BE2C (cell line): Measurements from ENCODE around the gene PDLIM7.

Source experiments
- DNase-seq: peaks from one replicate; pipeline ENCODE4 v3.0.0-alpha.2; 2020
- H3K27me3 ChIP-seq: fragments of 250-450 bp; sonication (Bioruptor Pico); 2 replicates; pipeline ENCODE4 v1.5.1; 2020; ENCODE audit warnings: mild to moderate bottlenecking
- H3K36me3 ChIP-seq: fragments of 250-450 bp; sonication (Bioruptor Pico); 2 replicates; pipeline ENCODE4 v1.5.1; 2020; ENCODE audit warnings: mild to moderate bottlenecking
- H3K4me1 ChIP-seq: fragments of 250-450 bp; sonication (Bioruptor Pico); 2 replicates; pipeline ENCODE4 v1.5.1; 2020
- H3K4me3 ChIP-seq: 2 replicates; pipeline ENCODE4 v1.5.1; 2011; ENCODE audit warnings: low read depth, low read length
- H3K9me3 ChIP-seq: fragments of 250-450 bp; sonication (Bioruptor Pico); 2 replicates; pipeline ENCODE4 v1.5.1; 2020
- CTCF ChIP-seq: IDR thresholded peaks from 2 replicates; pipeline ENCODE4 v1.5.1; 2012; ENCODE audit warnings: mild to moderate bottlenecking, low read depth, low read length

Gene PDLIM7

DNA sequence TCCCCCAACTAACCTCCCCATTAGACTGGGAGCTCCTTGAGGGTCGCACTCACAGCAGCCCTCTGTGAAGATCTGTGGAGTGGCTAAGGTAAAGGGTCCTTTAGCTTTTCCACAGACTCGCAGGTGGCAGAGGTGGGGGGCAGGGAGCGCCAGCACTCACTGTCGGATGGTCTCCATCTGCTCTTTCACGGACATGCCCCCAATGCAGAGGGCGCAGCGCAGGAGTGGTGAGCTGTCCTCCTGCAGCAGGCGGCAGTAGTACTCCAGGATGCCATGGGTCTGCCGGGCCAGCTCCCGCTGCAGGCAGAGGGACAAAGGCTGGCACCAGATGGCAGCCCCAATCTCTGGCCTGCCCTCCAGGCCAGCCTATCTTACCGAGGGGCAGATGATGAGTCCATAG, 17.1 kb upstream of the PDLIM7 start:
- H3K4me3 ChIP-seq: no peak overlapping the region
- TF ChIP-seq CTCF: no peak
- H3K4me1 ChIP-seq: peaks cover 5% of the 10 kb centered on the region
- no peaks in the 10 kb centered on the region for H3K27me3 ChIP-seq
- no peak for DNase-seq
- H3K9me3 ChIP-seq: no peaks in the 10 kb centered on the region
- peaks cover 61% of the 10 kb centered on the region for H3K36me3 ChIP-seq

DNA sequence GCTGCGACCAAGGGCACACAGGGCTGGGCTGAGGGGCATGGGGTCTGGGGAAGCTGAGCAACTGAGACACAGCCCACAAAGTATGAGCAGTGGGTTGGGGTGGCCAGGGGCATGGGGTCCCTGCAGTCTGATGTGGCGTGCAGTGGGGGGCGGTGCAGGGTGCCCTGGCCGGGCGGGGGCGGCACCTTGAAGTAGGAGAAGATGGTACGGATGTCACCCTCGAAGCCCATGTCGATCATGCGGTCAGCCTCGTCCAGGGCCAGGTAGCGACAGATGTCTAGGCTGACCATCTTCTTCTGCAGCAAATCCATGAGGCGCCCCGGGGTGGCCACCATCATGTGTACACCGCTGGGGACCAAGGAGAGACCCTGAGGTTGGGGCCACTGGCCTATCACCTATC, 16.1 kb upstream of the PDLIM7 start:
- Histone ChIP-seq H3K4me1 (peaks cover 5% of the 10 kb centered on the region), H3K36me3 (peaks cover 61% of the 10 kb centered on the region), H3K27me3 (no peaks in the 10 kb centered on the region), H3K4me3 (no peak overlapping the region), H3K9me3 (no peaks in the 10 kb centered on the region)
- DNase-seq: no peak
- no peak for TF ChIP-seq CTCF

DNA sequence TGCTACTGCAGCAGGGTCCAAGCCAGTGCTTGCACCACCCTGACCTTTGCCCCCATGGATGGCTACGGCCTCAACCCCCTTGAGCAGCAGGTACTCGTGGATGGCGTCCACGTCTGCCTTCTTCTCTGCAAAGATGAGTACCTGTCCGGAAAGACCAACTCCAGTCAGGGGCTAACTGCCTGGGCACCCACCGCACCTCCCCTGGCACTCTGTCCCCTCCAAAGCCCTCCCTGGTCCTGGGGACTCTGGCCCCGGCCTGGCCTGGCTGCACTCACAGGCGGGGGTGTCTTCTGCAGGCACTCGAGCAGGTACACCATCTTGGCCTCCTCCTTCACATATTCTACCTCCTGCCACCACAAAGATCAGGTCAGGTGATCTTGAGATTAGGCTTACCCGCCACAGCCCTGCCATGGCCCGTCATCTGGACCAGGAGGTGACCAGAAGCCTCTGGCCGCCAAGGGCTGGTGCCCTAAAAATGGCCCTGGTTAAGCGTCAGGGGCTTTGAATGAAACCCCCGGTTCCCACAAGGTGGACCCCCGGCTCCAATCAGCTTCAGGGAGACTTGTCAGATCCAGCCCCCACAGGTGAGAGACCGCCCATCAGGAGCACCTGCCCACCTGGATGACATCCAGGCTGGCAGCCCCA, 15.5 kb upstream of the PDLIM7 start:
- H3K36me3 ChIP-seq: peaks cover 61% of the 10 kb centered on the region
- no peak for TF ChIP-seq CTCF
- no peaks in the 10 kb centered on the region for H3K27me3 ChIP-seq
- peaks cover 5% of the 10 kb centered on the region for H3K4me1 ChIP-seq
- no peaks in the 10 kb centered on the region for H3K9me3 ChIP-seq
- no peak for DNase-seq
- no peak overlapping the region for H3K4me3 ChIP-seq

DNA sequence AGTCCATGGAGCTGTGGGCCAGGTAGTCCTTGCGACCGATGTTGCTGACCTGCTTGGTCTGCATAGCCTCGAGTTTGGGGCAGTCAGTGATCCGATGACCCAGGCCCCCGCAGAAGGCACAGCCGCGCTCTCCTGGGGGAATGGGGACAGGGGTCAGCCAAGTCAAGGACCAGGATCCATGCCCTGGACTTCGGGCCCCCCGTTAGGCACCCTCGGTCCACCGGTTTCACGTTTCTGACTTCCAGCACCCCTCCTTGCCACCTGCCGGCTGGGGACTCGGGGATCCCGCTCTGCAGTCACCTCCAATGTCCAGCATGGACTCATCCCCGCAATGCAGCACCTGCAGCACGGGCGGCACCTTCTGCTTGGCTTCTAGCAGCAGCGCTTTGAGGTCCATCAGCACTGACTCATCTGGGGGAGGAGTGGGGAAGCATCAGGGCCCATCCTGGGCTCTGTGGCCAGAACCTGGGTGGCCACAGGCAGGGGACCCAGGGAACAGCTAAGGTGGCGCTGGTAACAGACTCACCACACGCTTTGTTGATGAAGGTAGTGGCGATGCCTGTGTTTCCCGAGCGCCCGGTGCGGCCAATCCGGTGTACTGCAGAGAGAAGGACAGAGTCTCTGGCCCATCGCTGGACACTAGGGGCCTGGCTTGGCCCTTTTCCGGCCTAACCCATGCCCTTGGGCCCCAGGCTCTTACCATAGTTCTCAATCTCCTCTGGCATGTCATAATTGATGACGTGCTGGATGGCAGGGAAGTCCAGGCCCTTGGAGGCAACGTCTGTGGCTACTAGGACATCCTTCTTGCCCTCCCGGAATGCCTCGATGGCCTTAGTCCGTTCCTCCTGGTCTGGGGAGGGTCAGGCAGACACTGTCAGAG, 14.6 kb upstream of the PDLIM7 start:
- H3K4me3 ChIP-seq: no peak overlapping the region
- peaks cover 61% of the 10 kb centered on the region for H3K36me3 ChIP-seq
- DNase-seq: no peak
- H3K4me1 ChIP-seq: peaks cover 5% of the 10 kb centered on the region
- no peak for TF ChIP-seq CTCF
- no peaks in the 10 kb centered on the region for H3K9me3 ChIP-seq
- H3K27me3 ChIP-seq: no peaks in the 10 kb centered on the region

DNA sequence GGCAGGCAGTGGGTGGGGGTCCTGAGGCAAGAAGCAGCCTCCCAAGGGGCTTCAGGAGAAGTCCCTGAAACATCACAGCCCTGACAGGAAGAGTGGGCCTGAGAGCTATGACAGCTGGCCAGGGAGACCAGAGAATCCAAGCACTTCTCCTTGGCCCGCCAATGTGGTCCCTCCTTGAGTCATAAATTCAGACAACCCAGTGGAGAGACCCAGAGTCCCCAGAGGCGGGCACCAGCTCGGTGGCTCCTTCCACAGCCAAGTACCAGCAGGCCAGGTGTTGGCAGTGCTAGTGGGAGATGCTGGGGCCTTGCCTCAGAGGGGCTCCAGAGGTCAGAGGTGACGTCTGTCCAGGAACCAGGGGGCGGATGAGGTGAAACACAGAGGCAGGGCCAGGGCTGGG, 13.8 kb upstream of the PDLIM7 start:
- H3K9me3 ChIP-seq: no peaks in the 10 kb centered on the region
- H3K27me3 ChIP-seq: no peaks in the 10 kb centered on the region
- peaks cover 5% of the 10 kb centered on the region for H3K4me1 ChIP-seq
- H3K4me3 ChIP-seq: no peak overlapping the region
- no peak for TF ChIP-seq CTCF
- no peak for DNase-seq
- peaks cover 61% of the 10 kb centered on the region for H3K36me3 ChIP-seq

GRCh38 chr5:177510567-177511053, 13.2 kb upstream of the PDLIM7 start:
- TF ChIP-seq CTCF: no peak
- Histone ChIP-seq H3K4me3 (no peak overlapping the region), H3K4me1 (peaks cover 5% of the 10 kb centered on the region), H3K9me3 (no peaks in the 10 kb centered on the region), H3K36me3 (peaks cover 56% of the 10 kb centered on the region), H3K27me3 (no peaks in the 10 kb centered on the region)
- no peak for DNase-seq
